Thyroid gland (tissue), 4 donors: ENCODE data around the gene PTPRU.

Experiments used
- POLR2A ChIP-seq, 2 donors: fragments of 450-650 bp; IDR thresholded peaks; one replicate each; pipeline ENCODE4 v1.6.1; 2017; ENCODE audit warnings: antibody characterized with exemption in 2 of 2, mild to moderate bottlenecking in 2 of 2, moderate library complexity in 1 of 2
- TF ChIP-seq, protein P1 (sequence below), 6 experiments: fragments of 200-600 bp in 3 of 6; fragments of 450-650 bp in 3 of 6; sonication (generic) in 3 of 6; IDR thresholded peaks; one replicate each; pipeline ENCODE4 v1.5.1; 2016 to 2019; ENCODE audit warnings: antibody characterized with exemption in 6 of 6, mild to moderate bottlenecking in 2 of 6, inconsistent platforms in 1 of 6, moderate library complexity in 1 of 6

DNA sequence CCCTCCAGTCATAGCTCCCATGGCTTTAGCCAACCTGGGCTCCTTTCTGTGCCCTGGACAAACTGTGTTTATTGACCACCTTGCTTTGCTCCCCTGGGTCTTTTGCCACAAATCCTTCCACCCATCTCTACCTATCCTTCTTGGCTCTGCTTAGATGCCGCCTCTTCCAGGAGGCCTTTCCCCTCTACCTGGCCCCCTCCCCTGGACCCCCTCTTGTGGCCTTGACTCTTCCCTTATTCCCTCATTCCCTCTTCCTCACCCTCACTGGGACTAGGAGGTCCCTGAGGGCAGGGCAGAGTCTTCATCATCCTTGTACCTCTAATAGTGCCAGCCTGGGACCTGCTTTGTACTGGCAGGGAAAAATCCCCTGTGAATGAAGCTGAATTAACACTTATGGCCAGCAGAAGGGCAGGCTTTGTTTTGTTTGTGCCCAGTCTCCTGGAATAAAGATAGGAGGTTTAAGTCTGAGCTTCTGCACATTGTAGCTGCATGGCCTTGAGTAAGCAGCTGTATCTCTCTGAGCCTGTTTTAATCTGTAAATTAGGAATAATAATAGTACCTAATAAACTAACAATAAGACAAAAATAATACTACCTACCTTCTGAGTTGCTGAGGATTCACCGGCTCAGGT is 13.7 kb downstream of the PTPRU start:
- TF ChIP-seq, protein P1, sequence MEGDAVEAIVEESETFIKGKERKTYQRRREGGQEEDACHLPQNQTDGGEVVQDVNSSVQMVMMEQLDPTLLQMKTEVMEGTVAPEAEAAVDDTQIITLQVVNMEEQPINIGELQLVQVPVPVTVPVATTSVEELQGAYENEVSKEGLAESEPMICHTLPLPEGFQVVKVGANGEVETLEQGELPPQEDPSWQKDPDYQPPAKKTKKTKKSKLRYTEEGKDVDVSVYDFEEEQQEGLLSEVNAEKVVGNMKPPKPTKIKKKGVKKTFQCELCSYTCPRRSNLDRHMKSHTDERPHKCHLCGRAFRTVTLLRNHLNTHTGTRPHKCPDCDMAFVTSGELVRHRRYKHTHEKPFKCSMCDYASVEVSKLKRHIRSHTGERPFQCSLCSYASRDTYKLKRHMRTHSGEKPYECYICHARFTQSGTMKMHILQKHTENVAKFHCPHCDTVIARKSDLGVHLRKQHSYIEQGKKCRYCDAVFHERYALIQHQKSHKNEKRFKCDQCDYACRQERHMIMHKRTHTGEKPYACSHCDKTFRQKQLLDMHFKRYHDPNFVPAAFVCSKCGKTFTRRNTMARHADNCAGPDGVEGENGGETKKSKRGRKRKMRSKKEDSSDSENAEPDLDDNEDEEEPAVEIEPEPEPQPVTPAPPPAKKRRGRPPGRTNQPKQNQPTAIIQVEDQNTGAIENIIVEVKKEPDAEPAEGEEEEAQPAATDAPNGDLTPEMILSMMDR (IDR thresholded peaks at IDR 0.05), result no peak
- TF ChIP-seq POLR2A (IDR thresholded peaks at IDR 0.05), result no peak
